Fibroblast of villous mesenchyme (primary cell): ENCODE data around the gene TTC39B. TPM values are rescaled to one million over a fixed set of nuclear protein-coding genes. Genes with fewer than 3 reads are reported as not detected.

Experiments
- DNase-seq: peaks from one replicate; pipeline ENCODE4 v3.0.0-alpha.2; 2010; ENCODE audit warnings: low read depth
- H3K4me3 ChIP-seq: 2 replicates; pipeline ENCODE4 v1.5.1; 2011; ENCODE audit warnings: low read depth, mild to moderate bottlenecking, low read length
- CTCF ChIP-seq: IDR thresholded peaks from 2 replicates; pipeline ENCODE4 v1.5.1; 2012; ENCODE audit warnings: low read depth, mild to moderate bottlenecking, low read length; ENCODE audit not compliant: insufficient read depth
- total RNA-seq: library from RNA; depleted of rRNA; stranded (reverse); fragments of >200 nt; gene quantifications from 2 replicates; pipeline ENCODE4 v1.2.3, GENCODE V29; 2012

Gene TTC39B
- total RNA-seq, 1 donor, result 16.0 TPM

GRCh38 chr9:15256426-15256825 lies 50.6 kb downstream of the TTC39B start:
- TF ChIP-seq CTCF, result no peak
- no peak overlapping the region for H3K4me3 ChIP-seq
- DNase-seq, result no peak

GRCh38 chr9:15253786-15254185 lies 53.2 kb downstream of the TTC39B start:
- H3K4me3 ChIP-seq, result no peak overlapping the region

GRCh38 chr9:15253197-15253596 lies 53.8 kb downstream of the TTC39B start:
- peak; percentile 12 for DNase-seq
- H3K4me3 ChIP-seq, result no peak overlapping the region
- no peak for TF ChIP-seq CTCF

More at GRCh38 chr9:15253786-15254185, 53.2 kb downstream of the TTC39B start:
- TF ChIP-seq CTCF, result no peak
- no peak for DNase-seq

GRCh38 chr9:15249981-15250380 lies 57.0 kb downstream of the TTC39B start:
- TF ChIP-seq CTCF, result no peak
- H3K4me3 ChIP-seq, result no peak overlapping the region
- DNase-seq, result no peak

GRCh38 chr9:15249042-15249818 lies 57.8 kb downstream of the TTC39B start:
- no peak for TF ChIP-seq CTCF
- peak; percentile 76 for DNase-seq

GRCh38 chr9:15248621-15249020 lies 58.4 kb downstream of the TTC39B start:
- TF ChIP-seq CTCF, result no peak
- H3K4me3 ChIP-seq, result no peak overlapping the region
- DNase-seq, result no peak

More at GRCh38 chr9:15249042-15249818, 57.8 kb downstream of the TTC39B start:
- no peak overlapping the region for H3K4me3 ChIP-seq
